WTC11 (cell line): ENCODE measurements around the gene ABCA13. TPM values are rescaled to one million over a fixed set of nuclear protein-coding genes. Genes with fewer than 3 reads are reported as not detected.

Experiments used
- ATAC-seq: fragments of 200-7000 bp; cut with Tn5 transposase; 2 replicates; pipeline ENCODE4 v1.10.0; 2021; ENCODE audit warnings: mild to moderate bottlenecking, moderate library complexity
- CTCF ChIA-PET: fragments of 300-600 bp; sonication (Branson Sonifier 250); formaldehyde crosslinking; loops from one replicate; lab custom pipeline; 2021; ENCODE audit warnings: antibody characterized with exemption; lab: Charles Lee
- POLR2A ChIA-PET: fragments of 350-600 bp; sonication (Branson Sonifier 250); formaldehyde crosslinking; loops from one replicate; lab custom pipeline; 2021; ENCODE audit warnings: antibody characterized with exemption; lab: Charles Lee
- DNase-seq: peaks from one replicate; pipeline ENCODE4 v3.0.0; 2021; ENCODE audit warnings: low spot score
- H3K27ac Mint-ChIP-seq: 2 replicates; pipeline ENCODE4 v1.8.0; 2021; ENCODE audit warnings: mixed read lengths
- H3K27me3 Mint-ChIP-seq: 2 replicates; pipeline ENCODE4 v1.8.0; 2021; ENCODE audit warnings: low read depth, mild to moderate bottlenecking, moderate library complexity, mixed read lengths
- H3K36me3 Mint-ChIP-seq: 2 replicates; pipeline ENCODE4 v1.8.0; 2021; ENCODE audit warnings: mixed read lengths
- H3K4me1 Mint-ChIP-seq: 2 replicates; pipeline ENCODE4 v1.8.0; 2022; ENCODE audit warnings: mixed read lengths
- H3K4me3 Mint-ChIP-seq: 2 replicates; pipeline ENCODE4 v1.8.0; 2021; ENCODE audit warnings: mild to moderate bottlenecking, moderate library complexity, mixed read lengths
- H3K9me3 Mint-ChIP-seq: 2 replicates; pipeline ENCODE4 v1.8.0; 2021; ENCODE audit warnings: mixed read lengths
- AR ChIP-seq: fragments of 250-450 bp; sonication (Bioruptor Pico); IDR thresholded peaks from 2 replicates; pipeline ENCODE4 v1.9.0; 2021; ENCODE audit warnings: mild to moderate bottlenecking
- ATF1 ChIP-seq: sonication (generic); formaldehyde crosslinking; IDR thresholded peaks from 2 replicates; pipeline ENCODE4 v1.8.1; 2023; ENCODE audit warnings: mild to moderate bottlenecking, moderate library complexity, missing genetic modification reagents
- E2F4 ChIP-seq: sonication (generic); formaldehyde crosslinking; IDR thresholded peaks from 2 replicates; pipeline ENCODE4 v1.8.1; 2022; ENCODE audit warnings: low read depth, mild to moderate bottlenecking, moderate library complexity, missing genetic modification reagents, borderline replicate concordance
- NR3C1 ChIP-seq: sonication (generic); formaldehyde crosslinking; conservative IDR thresholded peaks from 2 replicates; pipeline ENCODE4 v1.8.1; 2023; ENCODE audit warnings: low read depth, mild to moderate bottlenecking, missing genetic modification reagents
- USF2 ChIP-seq: sonication (generic); formaldehyde crosslinking; IDR thresholded peaks from 2 replicates; pipeline ENCODE4 v1.8.1; 2023; ENCODE audit warnings: mild to moderate bottlenecking, missing genetic modification reagents, moderate library complexity
- ZNF532 ChIP-seq: fragments of 250-450 bp; sonication (Bioruptor Pico); IDR thresholded peaks from 2 replicates; pipeline ENCODE4 v1.9.0; 2021; ENCODE audit warnings: mild to moderate bottlenecking, borderline replicate concordance
- ZNF671 ChIP-seq: fragments of 250-450 bp; sonication (Bioruptor Pico); IDR thresholded peaks from 2 replicates; pipeline ENCODE4 v1.8.0; 2021; ENCODE audit warnings: mild to moderate bottlenecking
- total RNA-seq: library from RNA; stranded (reverse); gene quantifications from 3 replicates; pipeline ENCODE4 v1.2.3, GENCODE V29; 2021

The ABCA13 gene
- total RNA-seq, 1 experiment from 2014 or later, result 0.04 TPM

- H3K27me3 Mint-ChIP-seq, result no peaks in the 10 kb centered on the region
- POLR2A ChIA-PET, result no interaction called here
Measured at GRCh38 chr7:48617508-48617907, 446.2 kb downstream of the ABCA13 start.

More at GRCh38 chr7:48617508-48617907, 446.2 kb downstream of the ABCA13 start:
- no peaks in the 10 kb centered on the region for H3K36me3 Mint-ChIP-seq
- CTCF ChIA-PET, result no interaction called here
- peaks cover 3% of the 10 kb centered on the region; the same call in 1 of the 2 replicates for H3K9me3 Mint-ChIP-seq
- no peak overlapping the region for H3K27ac Mint-ChIP-seq
- ATAC-seq, result no peak
- TF ChIP-seq ATF1 (no peak), NR3C1 (CRISPR knock-in tag) (no peak), ZNF532 (CRISPR knock-in tag) (no peak), ZNF671 (CRISPR knock-in tag) (no peak), AR (no peak), E2F4 (CRISPR knock-in tag) (no peak), USF2 (no peak)
- no peaks in the 10 kb centered on the region for H3K4me1 Mint-ChIP-seq
- no peak for DNase-seq
- no peak overlapping the region for H3K4me3 Mint-ChIP-seq
